NCI-H2171 treated with DMSO at 0.1 percent for 48 hours (cell line): ENCODE data around the gene PAF1.

Experiments
- DNase-seq: peaks from one replicate; lab custom pipeline; 2025; lab: John Stamatoyannopoulos, UW

Gene PAF1

GRCh38 chr19:39405261-39405957 lies 14.5 kb upstream of the PAF1 start:
- DNase-seq, result no peak

- peak; percentile 87 for DNase-seq
These were observed 12.7 kb upstream of the PAF1 start for GRCh38 chr19:39403331-39404312.

GRCh38 chr19:39402346-39403300 lies 11.7 kb upstream of the PAF1 start:
- DNase-seq, result peak; percentile 73

GRCh38 chr19:39401549-39402345 lies 10.8 kb upstream of the PAF1 start:
- DNase-seq, result no peak

- peak; percentile 3 for DNase-seq
These were observed 10.2 kb upstream of the PAF1 start for GRCh38 chr19:39401070-39401548.

GRCh38 chr19:39400061-39400460 lies 9.2 kb upstream of the PAF1 start:
- no peak for DNase-seq

GRCh38 chr19:39399668-39400050 lies 8.8 kb upstream of the PAF1 start:
- DNase-seq, result no peak

GRCh38 chr19:39398297-39398864 lies 7.5 kb upstream of the PAF1 start:
- DNase-seq, result no peak

- peak; percentile 64 for DNase-seq
These were observed 6.7 kb upstream of the PAF1 start for GRCh38 chr19:39397360-39398296.

GRCh38 chr19:39390451-39390750 lies 505 bp downstream of the PAF1 start:
- no peak for DNase-seq

GRCh38 chr19:39389631-39390414 lies 1.1 kb downstream of the PAF1 start:
- peak; percentile 23 for DNase-seq

GRCh38 chr19:39388657-39389056 lies 2.2 kb downstream of the PAF1 start:
- no peak for DNase-seq

GRCh38 chr19:39386557-39386956 lies 4.3 kb downstream of the PAF1 start:
- no peak for DNase-seq

GRCh38 chr19:39385629-39386411 lies 5.1 kb downstream of the PAF1 start:
- DNase-seq, result no peak

GRCh38 chr19:39384839-39385568 lies 5.9 kb downstream of the PAF1 start:
- no peak for DNase-seq

- no peak for DNase-seq
These were observed 7.7 kb downstream of the PAF1 start for GRCh38 chr19:39382991-39383828.
